Spleen (tissue), 11 donors: ENCODE measurements around the gene ATXN7L1. TPM values are rescaled to one million over a fixed set of nuclear protein-coding genes. Genes with fewer than 3 reads are reported as not detected.

Experiments
- DNase-seq: peaks from one replicate; pipeline ENCODE4 v3.0.0-alpha.2; 2020
- H3K27ac ChIP-seq, 8 donors: fragments of 200-600 bp; sonication (generic) in 7 of 8; 1 replicate in 4 of 8; 2 replicates in 4 of 8; pipeline versions ENCODE4 v1.5.0 to v1.8.0; 2016 to 2021; ENCODE audit warnings: inconsistent platforms in 4 of 8, mild to moderate bottlenecking in 4 of 8, moderate library complexity in 1 of 8
- H3K27me3 ChIP-seq, 7 donors: fragments of 200-600 bp; sonication (generic) in 6 of 7; replicated peaks in 1 of 7; 1 replicate in 4 of 7; 2 replicates in 3 of 7; pipeline versions ENCODE4 v1.5.0 to v1.8.0; 2016 to 2021; ENCODE audit warnings: inconsistent platforms in 3 of 7, mild to moderate bottlenecking in 1 of 7
- H3K36me3 ChIP-seq, 6 donors: fragments of 200-600 bp; sonication (generic) in 5 of 6; 1 replicate in 4 of 6; 2 replicates in 2 of 6; pipeline versions ENCODE4 v1.5.0 to v1.8.0; 2016 to 2021; ENCODE audit warnings: inconsistent platforms in 2 of 6
- H3K4me1 ChIP-seq, 6 donors: fragments of 200-600 bp; sonication (generic) in 5 of 6; 1 replicate in 3 of 6; 2 replicates in 3 of 6; pipeline versions ENCODE4 v1.5.0 to v1.8.0; 2016 to 2021; ENCODE audit warnings: inconsistent platforms in 3 of 6
- H3K4me3 ChIP-seq, 8 donors: fragments of 200-600 bp; sonication (generic) in 7 of 8; 1 replicate in 4 of 8; 2 replicates in 4 of 8; pipeline versions ENCODE4 v1.5.0 to v1.8.0; 2016 to 2021; ENCODE audit warnings: inconsistent platforms in 4 of 8, mild to moderate bottlenecking in 4 of 8, moderate library complexity in 2 of 8
- H3K9me3 ChIP-seq, 8 donors: fragments of 200-600 bp; sonication (generic) in 7 of 8; 1 replicate in 4 of 8; 2 replicates in 4 of 8; pipeline versions ENCODE4 v1.5.0 to v1.8.0; 2016 to 2021; ENCODE audit warnings: inconsistent platforms in 4 of 8
- POLR2A ChIP-seq, 3 donors: fragments of 450-650 bp; IDR thresholded peaks; one replicate each; pipeline ENCODE4 v1.5.1; 2017; ENCODE audit warnings: antibody characterized with exemption in 3 of 3, mild to moderate bottlenecking in 1 of 3
- POLR2AphosphoS5 ChIP-seq, 3 donors: sonication (generic); formaldehyde crosslinking; IDR thresholded peaks; one replicate each; pipeline ENCODE4 v1.5.1; 2017; ENCODE audit warnings: antibody characterized with exemption in 3 of 3
- WGBS, 5 donors: extraction: QIAGEN DNeasy Blood & Tissue Kit in 3 of 5; methylation state at CpG; one replicate each; pipeline versions ENCODE4 v1.1.5 to v1.1.7; 2013 to 2018; 5-methylcytosine and 5-hydroxymethylcytosine counted together
- intact Hi-C: fragments of 100-400 bp; cut with DNase I; formaldehyde crosslinking; loops from one replicate; pipeline ENCODE4 v1.15.0; 2023; ENCODE audit warnings: low total_unique reads
- polyA plus RNA-seq, 3 donors: library from polyadenylated mRNA; stranded (reverse); fragments of 200-250 nt; gene quantifications; one replicate each; pipeline ENCODE4 v1.2.1, GENCODE V29; 2013
- total RNA-seq, 7 donors: library from RNA; depleted of rRNA in 3 of 7; stranded (reverse); fragments of >200 nt in 3 of 7; fragmentation: NEBNext Ultra II Directional in 4 of 7; extraction: Animal tissue kit (Norgen Biotek cat#: 25700) in 4 of 7; gene quantifications; one replicate each; pipeline versions ENCODE4 v1.1.0 to v1.2.1, GENCODE V29; 2016 to 2021
- TF ChIP-seq, protein P1 (sequence below), 11 experiments: fragments of 200-600 bp in 7 of 11; fragments of 450-650 bp in 4 of 11; sonication (generic) in 4 of 11; IDR thresholded peaks in 8 of 11; conservative IDR thresholded peaks in 3 of 11; 1 replicate in 7 of 11; 2 replicates in 4 of 11; pipeline versions ENCODE4 v1.4.0 to v1.8.0; 2016 to 2021; ENCODE audit warnings: antibody characterized with exemption in 11 of 11, inconsistent platforms in 4 of 11, mild to moderate bottlenecking in 1 of 11
- donor health status: healthy with polysubstance abuse.
- donor health status: DM: no; HTN: no; CAD: no; lungs with moderate emphysema.
- donor health status: DM: no; HTN: no; CAD: no.
- donor health status: Bipolar disorder and iron deficiency.
- donor health status: healthy.
- donor health status: DM: no; HTN: no; CAD: no.
- donor health status: DM: yes; HTN: yes; CAD: no.

ATXN7L1 gene
- total and polyA plus RNA-seq, 10 donors, result 2.4 to 29.3 (median 18.4) TPM

DNA sequence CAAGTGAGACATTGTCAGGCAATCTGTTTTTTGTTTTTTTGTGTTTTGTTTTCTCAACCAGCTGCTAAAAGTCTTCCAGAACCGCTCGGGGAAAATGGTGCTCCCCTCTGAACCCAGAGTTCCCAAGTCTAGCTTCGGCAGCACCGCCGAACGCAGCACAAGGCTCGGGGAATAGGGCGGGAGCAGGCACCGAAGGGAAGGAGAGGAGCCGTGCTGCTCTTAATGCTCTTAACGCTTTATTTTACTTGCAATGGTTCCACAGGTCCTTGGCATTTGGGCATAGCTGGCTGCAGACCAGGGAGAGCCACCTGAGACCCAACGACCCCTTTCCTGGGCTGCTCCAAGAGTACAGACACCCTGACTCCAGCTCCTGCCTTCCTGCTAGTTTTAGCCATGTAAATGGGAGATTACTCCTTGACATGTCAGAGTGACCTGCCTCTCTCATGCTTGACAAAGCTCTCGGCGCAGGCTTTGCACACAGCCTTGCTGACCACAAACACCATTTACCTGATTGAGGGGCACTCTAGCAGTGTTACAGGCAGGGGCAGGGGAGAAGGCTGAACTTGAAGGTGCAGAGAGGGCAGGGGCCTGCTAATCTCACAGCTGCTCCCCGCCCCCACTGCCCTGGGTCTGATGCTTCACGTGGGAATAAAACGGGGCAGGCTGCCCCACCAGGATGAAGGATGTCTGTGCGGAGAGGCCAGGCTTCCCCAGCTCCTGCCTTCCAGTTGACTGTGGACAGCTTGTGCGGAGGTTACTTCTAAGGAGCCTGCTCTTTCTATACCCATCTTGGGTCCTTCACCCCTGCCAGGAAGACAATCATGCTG is 236.5 kb downstream of the ATXN7L1 start:
- no peaks in the 10 kb centered on the region for H3K9me3 ChIP-seq
- 87 to 94% (median 91%) methylated on average over 19 of the region's 19 CpGs for WGBS, 5 donors
- H3K27me3 ChIP-seq, result no peaks in the 10 kb centered on the region
- no peaks in the 10 kb centered on the region for H3K4me1 ChIP-seq
- no peak for DNase-seq
- intact Hi-C loops, result no loop called here
- no peak overlapping the region for H3K4me3 ChIP-seq
- no peak for TF ChIP-seq POLR2A (IDR thresholded peaks at IDR 0.05)
- TF ChIP-seq, protein P1, sequence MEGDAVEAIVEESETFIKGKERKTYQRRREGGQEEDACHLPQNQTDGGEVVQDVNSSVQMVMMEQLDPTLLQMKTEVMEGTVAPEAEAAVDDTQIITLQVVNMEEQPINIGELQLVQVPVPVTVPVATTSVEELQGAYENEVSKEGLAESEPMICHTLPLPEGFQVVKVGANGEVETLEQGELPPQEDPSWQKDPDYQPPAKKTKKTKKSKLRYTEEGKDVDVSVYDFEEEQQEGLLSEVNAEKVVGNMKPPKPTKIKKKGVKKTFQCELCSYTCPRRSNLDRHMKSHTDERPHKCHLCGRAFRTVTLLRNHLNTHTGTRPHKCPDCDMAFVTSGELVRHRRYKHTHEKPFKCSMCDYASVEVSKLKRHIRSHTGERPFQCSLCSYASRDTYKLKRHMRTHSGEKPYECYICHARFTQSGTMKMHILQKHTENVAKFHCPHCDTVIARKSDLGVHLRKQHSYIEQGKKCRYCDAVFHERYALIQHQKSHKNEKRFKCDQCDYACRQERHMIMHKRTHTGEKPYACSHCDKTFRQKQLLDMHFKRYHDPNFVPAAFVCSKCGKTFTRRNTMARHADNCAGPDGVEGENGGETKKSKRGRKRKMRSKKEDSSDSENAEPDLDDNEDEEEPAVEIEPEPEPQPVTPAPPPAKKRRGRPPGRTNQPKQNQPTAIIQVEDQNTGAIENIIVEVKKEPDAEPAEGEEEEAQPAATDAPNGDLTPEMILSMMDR (IDR thresholded peaks at IDR 0.05 in 8 of 11, conservative IDR thresholded peaks at IDR 0.05 in 3 of 11), result no peak
- TF ChIP-seq POLR2AphosphoS5 (IDR thresholded peaks at IDR 0.05), result no peak
- peaks cover 6 to 100% (median 67%) of the 10 kb centered on the region in 6 donors for H3K36me3 ChIP-seq
- no peak overlapping the region for H3K27ac ChIP-seq

DNA sequence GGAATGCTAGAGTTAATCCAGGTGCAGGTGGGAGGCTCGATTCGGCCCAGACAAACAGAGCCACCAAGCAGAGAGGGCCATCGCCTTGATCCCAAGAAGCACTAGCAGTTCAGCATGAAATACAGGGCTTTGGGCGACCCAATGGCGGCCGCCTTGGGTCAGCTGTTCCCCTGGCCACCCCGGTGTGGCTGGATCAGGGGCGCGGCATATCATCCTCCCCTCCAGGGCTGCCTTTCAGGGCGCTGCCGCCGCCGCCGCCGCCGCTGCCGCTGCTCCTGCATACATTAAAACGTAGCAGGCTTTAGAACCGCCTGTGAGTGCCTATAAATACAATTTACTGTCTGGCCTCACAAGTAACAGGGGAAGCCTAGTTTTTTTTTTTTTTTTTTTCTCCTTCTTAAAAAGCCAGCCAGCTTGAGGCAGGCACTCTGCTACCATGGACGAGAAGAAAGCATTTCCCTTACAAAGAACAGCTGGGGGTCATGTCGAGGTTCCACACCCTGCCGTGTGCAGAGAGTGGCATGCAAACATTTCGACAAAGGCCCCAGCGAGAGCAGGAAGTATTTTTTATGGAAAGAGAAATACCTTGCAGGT is 237.4 kb downstream of the ATXN7L1 start:
- 85 to 90% (median 88%) methylated on average over 24 of the region's 24 CpGs for WGBS, 5 donors
- Histone ChIP-seq H3K27ac (no peak overlapping the region), H3K27me3 (no peaks in the 10 kb centered on the region), H3K9me3 (no peaks in the 10 kb centered on the region), H3K36me3 (peaks cover 6 to 100% (median 70%) of the 10 kb centered on the region in 6 donors), H3K4me3 (no peak overlapping the region), H3K4me1 (no peaks in the 10 kb centered on the region)
- TF ChIP-seq POLR2A (IDR thresholded peaks at IDR 0.05) (no peak), POLR2AphosphoS5 (IDR thresholded peaks at IDR 0.05) (no peak)
- TF ChIP-seq, protein P1 (IDR thresholded peaks at IDR 0.05 in 8 of 11, conservative IDR thresholded peaks at IDR 0.05 in 3 of 11), result no peak
- intact Hi-C loops, result no loop called here
- DNase-seq, result no peak

DNA sequence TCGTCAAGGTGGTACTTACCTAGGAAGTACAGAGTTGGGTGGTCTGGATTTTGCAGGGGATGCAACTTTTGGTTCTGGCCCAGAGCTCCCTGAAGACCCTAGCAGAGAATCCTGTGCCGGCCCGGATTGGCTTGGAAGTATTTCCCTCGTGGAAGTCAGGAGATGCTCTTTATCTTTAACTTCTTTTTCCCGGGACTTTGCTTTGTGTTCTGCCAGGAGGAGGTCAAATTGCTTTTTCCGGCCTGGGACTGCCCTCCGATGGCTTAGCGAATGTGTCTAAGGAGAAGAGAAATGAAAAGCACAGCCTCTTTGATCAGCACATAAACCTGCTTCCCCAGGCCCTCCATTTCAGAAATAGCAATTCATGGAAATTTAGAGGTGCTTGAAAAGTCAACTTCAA is 238.1 kb downstream of the ATXN7L1 start:
- H3K4me3 ChIP-seq, result no peak overlapping the region
- 78 to 89% (median 88%) methylated on average over 8 of the region's 8 CpGs for WGBS, 5 donors
- H3K36me3 ChIP-seq, result peaks cover 6 to 100% (median 73%) of the 10 kb centered on the region in 6 donors
- H3K27ac ChIP-seq, result no peak overlapping the region
- H3K27me3 ChIP-seq, result no peaks in the 10 kb centered on the region
- intact Hi-C loops, result no loop called here
- no peak for DNase-seq
- TF ChIP-seq, protein P1 (IDR thresholded peaks at IDR 0.05 in 8 of 11, conservative IDR thresholded peaks at IDR 0.05 in 3 of 11), result no peak
- TF ChIP-seq POLR2A (IDR thresholded peaks at IDR 0.05) (no peak), POLR2AphosphoS5 (IDR thresholded peaks at IDR 0.05) (no peak)
- H3K9me3 ChIP-seq, result no peaks in the 10 kb centered on the region
- no peaks in the 10 kb centered on the region for H3K4me1 ChIP-seq

DNA sequence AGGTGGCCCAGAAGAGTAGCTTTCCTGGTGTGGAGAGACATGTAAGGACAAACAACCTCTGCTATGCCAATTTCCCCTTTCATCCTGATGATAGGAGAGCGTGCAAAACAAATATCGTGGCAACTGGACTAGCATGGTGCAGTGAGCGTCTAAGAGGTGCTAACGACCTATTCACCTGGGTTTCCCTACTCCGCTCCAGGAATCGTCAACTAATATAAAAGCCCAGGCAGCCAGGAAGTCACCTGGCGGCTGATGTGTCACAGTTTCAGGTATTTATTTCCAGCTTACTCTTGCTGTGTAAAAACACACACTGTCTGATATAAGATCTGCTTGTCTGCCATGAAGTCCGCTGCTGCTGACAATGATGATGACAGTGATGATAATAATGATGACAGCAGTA is 238.6 kb downstream of the ATXN7L1 start:
- intact Hi-C loops, result no loop called here
- WGBS, 5 donors, result 92 to 97% (median 96%) methylated on average over 8 of the region's 8 CpGs
- Histone ChIP-seq H3K4me3 (no peak overlapping the region), H3K9me3 (no peaks in the 10 kb centered on the region), H3K27me3 (no peaks in the 10 kb centered on the region), H3K4me1 (no peaks in the 10 kb centered on the region), H3K36me3 (peaks cover 6 to 100% (median 72%) of the 10 kb centered on the region in 6 donors), H3K27ac (no peak overlapping the region)
- TF ChIP-seq POLR2AphosphoS5 (IDR thresholded peaks at IDR 0.05) (no peak), POLR2A (IDR thresholded peaks at IDR 0.05) (no peak)
- TF ChIP-seq, protein P1 (IDR thresholded peaks at IDR 0.05 in 8 of 11, conservative IDR thresholded peaks at IDR 0.05 in 3 of 11), result no peak
- no peak for DNase-seq
